ENCODE measurements around the gene TTYH3. TPM values are rescaled to one million over a fixed set of nuclear protein-coding genes. Genes with fewer than 3 reads are reported as not detected.
A peak's percentile ranks its signal among the peaks of the same experiment; 100 is the strongest.

TTYH3 gene
- total and polyA plus RNA-seq, 2 of the 13 experiments (the other 11 are each of a cell fraction or from before 2014, with no cell fraction given): 26.3 to 50.0 TPM

DNA sequence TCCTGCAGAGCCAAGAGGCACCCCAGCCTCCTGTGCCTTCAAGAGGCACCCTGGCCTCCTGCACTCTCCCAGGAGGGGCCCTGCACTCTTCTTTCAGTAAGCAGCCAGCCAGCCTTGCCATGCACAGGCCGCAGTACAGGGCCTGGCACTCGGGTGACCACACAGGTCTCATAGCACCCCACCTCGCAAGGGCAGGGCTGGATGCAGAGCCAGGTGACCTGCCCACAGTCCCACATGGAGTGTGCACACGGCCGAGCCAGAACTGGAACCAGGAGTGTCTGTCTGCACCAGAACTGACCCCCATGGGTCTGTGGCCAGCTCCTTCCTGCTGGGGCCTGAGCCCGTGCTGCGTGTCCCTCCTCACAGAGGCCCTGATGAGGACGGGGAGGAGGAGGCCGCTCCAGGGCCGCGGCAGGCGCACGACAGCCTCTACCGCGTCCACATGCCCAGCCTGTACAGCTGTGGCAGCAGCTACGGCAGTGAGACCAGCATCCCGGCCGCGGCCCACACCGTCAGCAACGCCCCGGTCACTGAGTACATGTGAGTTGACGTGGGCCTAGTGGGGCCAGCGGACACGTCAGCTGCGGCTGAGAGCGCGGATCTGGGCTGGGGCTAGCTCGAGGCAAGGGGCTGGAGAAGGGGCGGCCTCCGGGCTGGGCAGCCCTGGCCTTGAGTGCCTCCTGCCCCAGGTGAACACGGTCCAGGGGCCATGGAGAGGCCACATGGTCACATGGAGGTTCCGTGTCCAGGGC, 26.3 kb downstream of the TTYH3 start:
- H3K9ac ChIP-seq (ENCODE audit: insufficient read depth, low read depth, low read length): no peak overlapping the region
- TF ChIP-seq MAFK (conservative IDR thresholded peaks at IDR 0.05 in 1 of 2, IDR thresholded peaks at IDR 0.05 in 1 of 2; ENCODE audit: low read length in 2 of 2) (no peak), SRSF1 (optimal IDR thresholded peaks at IDR 0.05; ENCODE audit: low read depth, low read length) (no peak), ATRX (CRISPR knock-in tag; IDR thresholded peaks at IDR 0.05; ENCODE audit: borderline replicate concordance) (no peak), AGO2 (optimal IDR thresholded peaks at IDR 0.05; ENCODE audit: low read depth, low read length) (peak; percentile 58)
- TF ChIP-seq, protein P1, sequence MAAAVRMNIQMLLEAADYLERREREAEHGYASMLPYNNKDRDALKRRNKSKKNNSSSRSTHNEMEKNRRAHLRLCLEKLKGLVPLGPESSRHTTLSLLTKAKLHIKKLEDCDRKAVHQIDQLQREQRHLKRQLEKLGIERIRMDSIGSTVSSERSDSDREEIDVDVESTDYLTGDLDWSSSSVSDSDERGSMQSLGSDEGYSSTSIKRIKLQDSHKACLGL (CRISPR knock-in tag; IDR thresholded peaks at IDR 0.05): no peak
- TF ChIP-seq, protein P2, sequence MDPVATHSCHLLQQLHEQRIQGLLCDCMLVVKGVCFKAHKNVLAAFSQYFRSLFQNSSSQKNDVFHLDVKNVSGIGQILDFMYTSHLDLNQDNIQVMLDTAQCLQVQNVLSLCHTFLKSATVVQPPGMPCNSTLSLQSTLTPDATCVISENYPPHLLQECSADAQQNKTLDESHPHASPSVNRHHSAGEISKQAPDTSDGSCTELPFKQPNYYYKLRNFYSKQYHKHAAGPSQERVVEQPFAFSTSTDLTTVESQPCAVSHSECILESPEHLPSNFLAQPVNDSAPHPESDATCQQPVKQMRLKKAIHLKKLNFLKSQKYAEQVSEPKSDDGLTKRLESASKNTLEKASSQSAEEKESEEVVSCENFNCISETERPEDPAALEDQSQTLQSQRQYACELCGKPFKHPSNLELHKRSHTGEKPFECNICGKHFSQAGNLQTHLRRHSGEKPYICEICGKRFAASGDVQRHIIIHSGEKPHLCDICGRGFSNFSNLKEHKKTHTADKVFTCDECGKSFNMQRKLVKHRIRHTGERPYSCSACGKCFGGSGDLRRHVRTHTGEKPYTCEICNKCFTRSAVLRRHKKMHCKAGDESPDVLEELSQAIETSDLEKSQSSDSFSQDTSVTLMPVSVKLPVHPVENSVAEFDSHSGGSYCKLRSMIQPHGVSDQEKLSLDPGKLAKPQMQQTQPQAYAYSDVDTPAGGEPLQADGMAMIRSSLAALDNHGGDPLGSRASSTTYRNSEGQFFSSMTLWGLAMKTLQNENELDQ (CRISPR knock-in tag; IDR thresholded peaks at IDR 0.05; ENCODE audit: borderline replicate concordance): no peak
- no TSS peak for BruUV-seq (replicated peaks)
- H3K27ac ChIP-seq (ENCODE audit: extremely low read length, insufficient read depth, low read length): no peak overlapping the region
- in situ Hi-C loops (cut with HindIII; ENCODE audit: extremely low pct_ligation_motif_present, low pct_unique_long_range_greater_than_20kb) (no loop called here), intact Hi-C loops (cut with micrococcal nuclease; ENCODE audit: unreplicated experiment) (no loop called here)
- H4K20me1 ChIP-seq (ENCODE audit: insufficient read depth, low read length): peaks cover 7% of the 10 kb centered on the region; the same call in 1 of the 2 replicates
- H3K36me3 ChIP-seq (replicated peaks in 1 of 2; ENCODE audit: control insufficient read depth in 1 of 2, insufficient read depth in 2 of 2, low read length in 2 of 2): peaks cover 23 to 40% of the 10 kb centered on the region in 2 experiments
- H2AFZ ChIP-seq (ENCODE audit: low read length): no peak overlapping the region
- no peaks in the 10 kb centered on the region for H3K9me3 ChIP-seq (ENCODE audit: low read length)
- no peak for FAIRE-seq
- peaks cover 8% of the 10 kb centered on the region for H3K4me1 ChIP-seq (ENCODE audit: insufficient read depth, low read length)
- CTCF ChIA-PET (ENCODE audit: low intra/inter-chr PET ratio, low total read pairs): no interaction called here
- ATAC-seq: no peak
- H3K4me2 ChIP-seq (ENCODE audit: low read depth, low read length): no peak overlapping the region
- WGBS (ENCODE audit: low lambda C conversion rate): 97% methylated on average over 20 of the region's 33 CpGs
- H3K27me3 ChIP-seq (ENCODE audit: control insufficient read depth in 1 of 2, insufficient read depth in 2 of 2, low read length in 2 of 2): no peaks in the 10 kb centered on the region
- no peak for DNase-seq (ENCODE audit: low spot score)
- no peak overlapping the region for H3K4me3 ChIP-seq (replicated peaks in 1 of 3; ENCODE audit: insufficient read depth in 1 of 3, low read depth in 2 of 3, low read length in 3 of 3)
- no peaks in the 10 kb centered on the region for H3K79me2 ChIP-seq (ENCODE audit: insufficient read depth, low read length)
- POLR2A ChIA-PET: no interaction called here

All from HepG2 (cell line).